Stimulated activated CD8-positive, alpha-beta memory T cell treated with anti-CD3 and anti-CD28 coated beads, Interleukin-4, amount 100 ng/mL, for 4 hours (primary cell): Measurements from ENCODE around the gene TMEM120B.
"Not testable (repeated sequence)": the region's sequence is repeated elsewhere in the genome, so short reads cannot be mapped to it uniquely, and the experiment has no call there.

ENCODE experiments used
- DNase-seq, 2 donors: peaks; one replicate each; pipeline ENCODE4 v3.0.0-alpha.2; 2020; ENCODE audit warnings: low read depth in 2 of 2, low spot score in 1 of 2

The TMEM120B gene

GRCh38 chr12:121712461-121713256 lies at the start of gene TMEM120B:
Gene TMEM120B (plus strand): TSS chr12:121712752. CDS start chr12:121712896, 144 bp downstream.
- DNase-seq: peak; percentile 62 to 69

DNA sequence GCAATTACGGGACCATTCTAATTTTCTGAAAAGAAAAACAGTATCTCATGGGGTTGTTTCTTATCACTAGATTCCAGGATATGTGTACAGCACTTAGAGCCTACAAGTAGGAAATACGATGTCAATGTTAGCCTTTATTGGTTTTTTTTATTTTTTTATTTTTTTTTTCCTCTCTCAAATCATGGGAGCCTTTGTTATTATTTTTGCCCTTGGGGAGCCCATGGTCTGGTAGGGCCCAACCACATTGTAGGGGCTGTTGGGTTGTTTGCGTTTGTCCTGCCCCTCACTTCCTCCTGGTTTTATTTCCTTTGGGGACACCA lies 49.0 kb upstream of the TMEM120B start:
- DNase-seq: no peak

- DNase-seq: not testable (repeated sequence)
Observed at GRCh38 chr12:121666829-121667228, 45.7 kb upstream of the TMEM120B start.

DNA sequence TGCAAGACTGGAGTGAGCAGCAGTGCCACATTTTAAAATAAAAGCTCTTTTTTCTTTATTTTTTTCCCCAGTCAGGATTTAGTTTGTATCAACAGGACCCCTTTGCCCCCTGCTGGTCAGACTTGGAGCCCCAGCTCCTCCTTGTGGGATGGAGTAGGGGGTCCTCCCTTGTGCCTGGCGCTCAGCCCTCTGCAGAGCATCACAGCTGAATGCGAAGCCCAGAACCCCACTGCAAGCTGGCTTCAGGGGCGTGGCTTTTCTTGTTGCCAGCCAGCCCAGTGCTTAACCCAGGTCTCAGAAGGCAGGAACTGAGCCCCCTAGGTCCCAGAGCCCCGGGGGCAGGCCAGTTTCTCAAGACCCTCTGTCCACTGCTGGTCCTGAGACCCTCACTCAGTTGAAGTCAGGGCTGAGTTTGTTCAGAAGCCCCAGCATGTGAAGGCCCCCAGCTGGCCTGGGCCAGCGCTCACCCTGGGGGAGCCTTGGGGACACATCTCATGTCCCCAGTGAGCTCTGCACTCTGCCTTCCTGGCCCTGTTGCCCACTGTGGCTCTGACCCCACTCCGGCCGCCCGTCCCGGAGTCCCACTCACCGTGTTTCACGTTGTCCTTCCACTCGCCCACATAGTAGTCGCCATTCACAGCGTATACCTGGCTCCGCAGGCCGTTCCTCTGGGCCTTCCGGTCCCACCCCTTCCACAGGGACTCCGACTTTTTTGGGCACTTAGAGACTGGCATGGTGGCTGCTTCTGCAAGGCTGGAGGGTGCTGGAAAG lies 43.6 kb upstream of the TMEM120B start:
- DNase-seq: peak in 1 of 2 donors; percentile 18

- no peak for DNase-seq
Observed at GRCh38 chr12:121669521-121669900, 43.0 kb upstream of the TMEM120B start, which contains the start of gene MORN3. Gene MORN3 (minus strand): TSS chr12:121669654. CDS start chr12:121669483, 171 bp downstream.

DNA sequence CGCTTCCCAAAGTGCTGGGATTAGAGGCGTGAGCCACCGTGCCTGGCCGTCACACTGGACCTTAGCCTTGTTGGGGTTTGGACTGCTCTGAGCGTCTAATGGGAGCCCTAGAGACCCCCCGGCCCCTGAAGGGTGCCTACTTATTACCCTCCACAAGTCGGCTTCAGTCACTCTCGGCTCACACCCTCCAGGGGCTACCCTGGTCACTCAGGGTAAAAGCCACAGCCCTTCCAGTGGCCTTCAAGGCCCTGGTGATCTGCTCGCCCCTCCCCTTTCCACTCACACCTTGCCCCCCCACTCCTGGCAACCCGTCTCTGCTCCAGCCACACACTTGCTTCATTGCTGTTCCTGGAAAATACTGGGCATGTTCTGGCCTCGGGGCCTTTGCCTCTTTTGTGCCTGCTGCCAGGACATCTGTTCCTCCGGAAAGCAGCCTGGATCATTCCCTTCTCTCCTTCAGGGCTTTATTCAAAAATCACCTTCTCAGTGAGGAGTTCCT lies 39.5 kb upstream of the TMEM120B start:
- DNase-seq: no peak

DNA sequence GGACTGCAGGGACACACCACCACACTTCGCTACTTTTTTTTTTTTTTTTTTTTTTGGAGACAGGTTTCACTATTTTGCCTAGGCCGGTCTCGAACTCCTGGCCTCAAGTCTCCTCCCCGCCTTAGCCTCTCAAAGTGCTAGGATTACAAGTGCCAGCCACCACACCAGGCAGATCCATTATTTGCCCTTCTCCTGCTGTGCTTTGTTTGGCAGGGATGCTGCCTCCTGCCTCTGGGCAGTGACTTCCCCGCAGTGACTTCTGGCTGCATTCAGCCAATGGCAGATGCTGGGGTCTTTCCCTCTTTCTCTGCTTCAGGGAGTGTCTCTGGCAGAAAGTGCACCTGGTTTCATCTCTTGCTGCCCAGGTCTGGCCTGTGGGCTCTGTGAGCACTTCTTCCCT lies 36.4 kb upstream of the TMEM120B start:
- DNase-seq: no peak

DNA sequence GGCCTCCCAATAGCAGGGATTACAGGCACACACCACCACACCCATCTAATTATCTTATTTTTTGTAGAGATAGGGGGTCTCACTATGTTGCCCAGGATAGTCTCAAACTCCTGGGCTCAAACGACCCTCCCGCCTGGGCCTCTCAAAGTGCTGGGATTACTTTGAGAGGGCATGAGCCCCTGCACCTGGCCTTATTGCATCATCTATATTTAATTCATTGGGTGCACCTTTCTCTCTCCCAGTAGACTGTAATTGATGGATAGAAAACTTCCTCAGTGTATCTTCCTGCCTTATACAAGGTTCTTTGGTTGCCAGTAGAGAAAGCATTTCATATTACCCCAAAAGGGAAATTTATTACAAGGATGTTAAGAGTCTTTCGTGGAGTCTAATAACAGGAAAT lies 34.2 kb upstream of the TMEM120B start:
- DNase-seq: no peak

DNA sequence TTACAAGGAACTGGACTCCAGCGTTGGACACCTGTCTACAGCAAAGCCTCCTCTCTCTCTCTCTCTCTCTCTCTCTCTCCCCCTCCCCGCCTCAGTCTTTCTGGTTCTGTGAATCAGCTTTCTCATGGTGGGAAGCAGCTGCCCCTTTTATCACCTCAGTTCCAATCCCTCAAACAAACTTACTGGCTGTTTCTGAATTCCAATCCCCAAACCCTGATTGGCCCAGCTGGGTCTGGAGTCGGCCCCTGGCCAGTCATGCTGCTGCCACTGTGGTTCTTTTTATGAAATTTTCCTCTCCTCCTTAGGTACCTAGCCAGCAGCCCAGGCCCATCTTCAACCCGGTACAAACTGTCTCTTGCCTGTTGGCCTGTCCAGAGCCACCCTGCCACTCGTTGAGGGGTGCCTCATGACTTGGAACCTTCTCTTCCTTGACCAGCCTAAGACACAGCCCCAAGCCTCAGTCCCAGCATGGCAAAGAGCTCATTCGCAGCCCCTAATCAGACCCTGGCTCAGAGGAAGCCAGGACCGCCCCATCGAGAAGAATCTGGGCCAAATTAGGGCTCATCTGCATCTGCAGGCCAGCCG lies 33.7 kb upstream of the TMEM120B start:
- DNase-seq: no peak

DNA sequence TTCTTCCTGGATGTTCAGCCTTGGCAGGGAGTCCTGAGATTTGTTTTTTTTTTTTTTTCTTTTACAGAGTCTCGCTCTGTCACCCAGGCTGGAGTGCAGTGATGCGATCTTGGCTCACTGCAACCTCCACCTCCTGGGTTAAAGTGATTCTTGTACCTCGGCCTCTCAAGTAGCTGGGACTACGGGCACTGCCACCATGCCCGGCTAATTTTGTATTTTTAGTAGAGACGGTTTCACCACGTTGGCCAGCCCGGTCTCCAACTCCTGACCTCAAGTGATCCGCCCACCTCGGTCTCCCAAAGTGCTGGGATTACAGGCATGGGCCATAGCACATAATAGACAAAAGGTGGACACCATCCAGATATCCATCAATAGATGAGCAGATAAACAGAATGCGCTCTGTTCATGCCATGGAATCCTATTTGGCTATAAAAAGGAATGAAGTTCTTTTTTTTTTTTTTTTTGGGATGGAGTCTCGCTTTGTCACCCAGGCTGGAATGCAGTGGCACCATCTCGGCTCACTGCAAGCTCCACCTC lies 32.8 kb upstream of the TMEM120B start:
- DNase-seq: not testable (repeated sequence)

DNA sequence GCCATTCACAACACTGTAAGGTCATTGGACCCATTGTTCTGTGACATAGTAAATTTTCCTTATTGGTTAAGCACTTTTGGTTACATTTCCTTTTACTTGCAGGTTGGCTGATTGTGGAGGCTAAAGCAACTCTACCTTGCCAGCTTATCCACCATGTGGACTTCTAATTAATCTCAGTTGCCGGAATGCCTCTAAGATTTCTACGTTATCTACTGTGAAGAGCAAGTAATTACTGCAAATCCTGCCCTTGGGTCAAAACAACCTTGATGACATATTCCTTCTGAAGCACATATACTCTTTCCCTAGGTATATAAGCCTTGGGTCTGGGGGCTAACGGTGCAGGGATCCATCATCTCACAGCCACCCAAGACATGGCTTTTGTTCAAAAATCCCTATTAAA lies 23.6 kb upstream of the TMEM120B start:
- no peak for DNase-seq

GRCh38 chr12:121689430-121689829 lies 23.1 kb upstream of the TMEM120B start:
- no peak for DNase-seq

DNA sequence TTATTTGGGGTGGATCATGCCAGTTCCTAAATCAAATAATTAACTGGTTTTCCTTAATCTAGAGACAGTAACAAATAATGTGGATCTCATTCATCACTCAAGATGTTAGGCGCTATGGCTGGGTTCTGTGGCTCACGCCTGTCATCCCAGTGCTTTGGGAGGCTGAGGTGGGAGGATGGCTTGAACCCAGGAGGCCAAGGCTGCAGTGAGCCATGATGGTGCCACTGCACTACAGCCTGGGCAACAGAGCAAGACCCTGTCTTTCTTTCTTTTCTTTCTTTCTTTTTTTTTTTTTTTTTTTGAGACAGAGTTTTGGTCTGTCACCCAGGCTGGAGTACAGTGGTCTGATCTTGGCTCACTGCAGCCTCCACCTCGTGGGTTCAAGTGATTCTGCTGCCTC lies 19.8 kb upstream of the TMEM120B start:
- not testable (repeated sequence) for DNase-seq

GRCh38 chr12:121693155-121693687 lies 19.3 kb upstream of the TMEM120B start:
- no peak for DNase-seq

DNA sequence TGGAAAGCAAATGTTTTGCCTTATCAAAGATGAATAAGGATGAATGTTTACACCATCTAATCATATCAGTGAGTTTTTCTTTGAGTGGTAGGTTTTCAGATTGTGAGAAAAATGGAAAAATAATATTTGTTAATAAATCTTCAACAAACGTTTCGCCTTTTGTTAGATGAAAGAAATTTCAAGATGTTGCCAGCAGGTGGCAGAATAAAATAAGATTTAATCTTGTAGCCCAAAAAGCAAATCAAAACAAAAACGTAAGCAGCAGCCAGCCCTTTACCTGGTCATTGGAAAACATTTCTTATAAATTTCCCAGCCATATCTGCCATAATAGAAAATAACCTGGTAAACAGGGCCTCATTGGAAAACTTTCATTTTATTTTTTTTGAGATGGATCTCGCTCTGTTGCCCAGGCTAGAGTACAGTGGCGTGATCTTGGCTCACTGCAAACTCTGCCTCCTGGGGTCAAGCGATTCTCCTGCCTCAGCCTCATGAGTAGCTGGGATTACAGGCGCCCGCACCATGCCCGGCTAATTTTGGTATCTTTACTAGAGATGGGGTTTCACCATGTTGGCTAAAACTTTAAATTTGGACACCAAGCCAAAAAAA lies 15.4 kb upstream of the TMEM120B start:
- no peak for DNase-seq

- DNase-seq: not testable (repeated sequence)
Observed at GRCh38 chr12:121697861-121698260, 14.7 kb upstream of the TMEM120B start.

DNA sequence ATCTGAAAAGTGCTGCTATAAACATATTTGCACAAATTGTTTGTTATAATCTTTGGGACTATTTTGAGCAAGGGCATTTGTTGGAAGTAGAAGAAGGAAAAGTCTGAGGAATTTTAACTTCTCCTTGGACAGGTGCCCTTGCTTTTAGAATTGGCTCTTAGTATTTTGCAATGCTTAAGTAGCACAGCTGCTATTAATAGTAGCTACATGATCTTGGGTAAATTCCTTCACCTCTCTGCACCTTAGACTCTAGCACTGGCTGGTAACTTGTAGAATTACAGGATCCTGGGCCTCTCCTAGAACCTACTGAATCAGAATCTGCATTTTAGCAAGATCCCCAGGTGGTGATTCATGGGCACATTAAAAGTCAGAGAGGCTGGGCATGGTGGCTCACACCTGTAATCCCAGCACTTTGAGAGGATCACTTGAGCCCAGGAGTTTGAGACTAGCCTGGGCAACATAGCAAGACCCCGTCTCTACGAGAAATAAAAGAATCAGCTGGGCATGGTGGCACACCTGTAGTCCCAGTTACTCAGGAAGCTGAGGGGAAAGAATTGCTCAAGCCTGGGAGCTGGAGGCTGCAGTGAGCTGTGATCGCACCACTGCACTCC lies 10.8 kb upstream of the TMEM120B start:
- DNase-seq: no peak

DNA sequence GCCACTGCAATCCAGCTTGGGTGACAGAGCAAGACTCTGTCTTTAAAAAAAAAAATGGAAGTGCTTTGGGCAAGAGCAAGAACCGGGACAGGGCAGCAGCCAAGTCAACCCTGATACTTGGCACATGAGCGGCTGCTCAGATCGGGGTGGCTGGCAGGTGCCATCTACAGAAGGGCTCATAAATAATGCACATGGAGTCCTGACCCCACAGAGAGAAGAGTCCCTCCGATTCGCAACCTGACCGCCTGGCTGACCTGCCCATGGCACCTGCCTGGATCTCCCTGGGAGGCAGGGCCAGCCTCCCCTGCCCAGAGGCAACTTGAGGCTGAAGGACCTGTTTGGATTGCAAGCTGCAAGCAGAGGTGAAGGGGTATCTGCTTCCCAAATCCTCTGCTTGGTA lies 9.6 kb upstream of the TMEM120B start:
- no peak for DNase-seq

GRCh38 chr12:121705514-121705913 lies 7.0 kb upstream of the TMEM120B start:
- no peak for DNase-seq

DNA sequence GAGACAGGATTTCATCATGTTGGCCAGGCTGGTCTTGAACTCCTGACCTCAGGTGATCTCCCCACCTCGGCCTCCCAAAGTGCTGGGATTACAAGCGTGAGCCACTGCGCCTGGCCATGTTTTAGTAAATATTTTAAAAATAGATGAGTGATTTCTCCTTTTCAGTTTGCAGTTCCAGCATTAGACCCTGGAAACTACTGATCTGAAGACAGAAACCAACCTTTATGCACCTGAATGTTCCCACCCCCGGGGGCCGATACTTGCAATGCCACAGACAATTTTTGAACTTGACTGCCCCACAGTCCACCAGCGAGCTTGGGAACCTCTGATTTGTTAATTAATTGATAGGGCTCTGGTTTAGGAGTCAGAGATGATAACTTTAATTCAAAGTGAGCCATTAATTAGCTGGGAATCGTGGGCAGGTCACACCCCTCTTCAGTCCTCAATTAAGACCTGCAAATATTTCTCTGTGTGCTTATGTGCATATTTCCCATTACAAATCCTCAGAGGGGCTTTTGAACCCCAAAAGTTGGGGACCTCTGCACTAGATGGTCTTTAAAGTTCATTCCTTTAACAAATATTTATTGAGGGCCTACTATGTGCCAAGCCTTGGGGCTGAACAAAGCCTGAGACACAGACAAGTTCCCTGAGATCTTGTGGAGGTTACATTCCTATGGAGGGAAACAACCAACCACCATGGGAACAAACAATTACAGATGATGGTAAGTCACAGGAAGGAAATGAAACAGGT lies 4.1 kb upstream of the TMEM120B start:
- no peak for DNase-seq
